ENCODE data around the gene SEC31B.

Gene SEC31B

GRCh38 chr10:100529475-100530298 is 10.0 kb upstream of the SEC31B start, which contains the start of gene NDUFB8 (continued):
- TF ChIP-seq KLF17 (tag by site-specific recombination; IDR thresholded peaks at IDR 0.05): peak; percentile 49; the same call in 1 of the 2 replicates
- TF ChIP-seq, protein P1, sequence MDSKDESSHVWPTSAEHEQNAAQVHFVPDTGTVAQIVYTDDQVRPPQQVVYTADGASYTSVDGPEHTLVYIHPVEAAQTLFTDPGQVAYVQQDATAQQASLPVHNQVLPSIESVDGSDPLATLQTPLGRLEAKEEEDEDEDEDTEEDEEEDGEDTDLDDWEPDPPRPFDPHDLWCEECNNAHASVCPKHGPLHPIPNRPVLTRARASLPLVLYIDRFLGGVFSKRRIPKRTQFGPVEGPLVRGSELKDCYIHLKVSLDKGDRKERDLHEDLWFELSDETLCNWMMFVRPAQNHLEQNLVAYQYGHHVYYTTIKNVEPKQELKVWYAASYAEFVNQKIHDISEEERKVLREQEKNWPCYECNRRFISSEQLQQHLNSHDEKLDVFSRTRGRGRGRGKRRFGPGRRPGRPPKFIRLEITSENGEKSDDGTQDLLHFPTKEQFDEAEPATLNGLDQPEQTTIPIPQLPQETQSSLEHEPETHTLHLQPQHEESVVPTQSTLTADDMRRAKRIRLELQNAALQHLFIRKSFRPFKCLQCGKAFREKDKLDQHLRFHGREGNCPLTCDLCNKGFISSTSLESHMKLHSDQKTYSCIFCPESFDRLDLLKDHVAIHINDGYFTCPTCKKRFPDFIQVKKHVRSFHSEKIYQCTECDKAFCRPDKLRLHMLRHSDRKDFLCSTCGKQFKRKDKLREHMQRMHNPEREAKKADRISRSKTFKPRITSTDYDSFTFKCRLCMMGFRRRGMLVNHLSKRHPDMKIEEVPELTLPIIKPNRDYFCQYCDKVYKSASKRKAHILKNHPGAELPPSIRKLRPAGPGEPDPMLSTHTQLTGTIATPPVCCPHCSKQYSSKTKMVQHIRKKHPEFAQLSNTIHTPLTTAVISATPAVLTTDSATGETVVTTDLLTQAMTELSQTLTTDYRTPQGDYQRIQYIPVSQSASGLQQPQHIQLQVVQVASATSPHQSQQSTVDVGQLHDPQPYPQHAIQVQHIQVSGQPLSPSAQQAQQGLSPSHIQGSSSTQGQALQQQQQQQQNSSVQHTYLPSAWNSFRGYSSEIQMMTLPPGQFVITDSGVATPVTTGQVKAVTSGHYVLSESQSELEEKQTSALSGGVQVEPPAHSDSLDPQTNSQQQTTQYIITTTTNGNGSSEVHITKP (tag by site-specific recombination; IDR thresholded peaks at IDR 0.05): peak; percentile 99
- TF ChIP-seq HOXD13 (CRISPR knock-in tag; IDR thresholded peaks at IDR 0.05; ENCODE audit: borderline replicate concordance): no peak
- peak; percentile 13; the same call in 1 of the 2 replicates for TF ChIP-seq ZNF501 (tag by site-specific recombination; IDR thresholded peaks at IDR 0.05)
- peak; percentile 100 for TF ChIP-seq ZBTB20 (tag by site-specific recombination; IDR thresholded peaks at IDR 0.05)
- TF ChIP-seq BCL11B (tag by site-specific recombination; IDR thresholded peaks at IDR 0.05; ENCODE audit: low read depth): peak; percentile 77; the same call in 1 of the 2 replicates
- peak; percentile 71 for TF ChIP-seq PRDM1 (tag by site-specific recombination; IDR thresholded peaks at IDR 0.05)
- peak; percentile 85 for TF ChIP-seq YY1 (tag by site-specific recombination; IDR thresholded peaks at IDR 0.05)
- TF ChIP-seq, protein P2, sequence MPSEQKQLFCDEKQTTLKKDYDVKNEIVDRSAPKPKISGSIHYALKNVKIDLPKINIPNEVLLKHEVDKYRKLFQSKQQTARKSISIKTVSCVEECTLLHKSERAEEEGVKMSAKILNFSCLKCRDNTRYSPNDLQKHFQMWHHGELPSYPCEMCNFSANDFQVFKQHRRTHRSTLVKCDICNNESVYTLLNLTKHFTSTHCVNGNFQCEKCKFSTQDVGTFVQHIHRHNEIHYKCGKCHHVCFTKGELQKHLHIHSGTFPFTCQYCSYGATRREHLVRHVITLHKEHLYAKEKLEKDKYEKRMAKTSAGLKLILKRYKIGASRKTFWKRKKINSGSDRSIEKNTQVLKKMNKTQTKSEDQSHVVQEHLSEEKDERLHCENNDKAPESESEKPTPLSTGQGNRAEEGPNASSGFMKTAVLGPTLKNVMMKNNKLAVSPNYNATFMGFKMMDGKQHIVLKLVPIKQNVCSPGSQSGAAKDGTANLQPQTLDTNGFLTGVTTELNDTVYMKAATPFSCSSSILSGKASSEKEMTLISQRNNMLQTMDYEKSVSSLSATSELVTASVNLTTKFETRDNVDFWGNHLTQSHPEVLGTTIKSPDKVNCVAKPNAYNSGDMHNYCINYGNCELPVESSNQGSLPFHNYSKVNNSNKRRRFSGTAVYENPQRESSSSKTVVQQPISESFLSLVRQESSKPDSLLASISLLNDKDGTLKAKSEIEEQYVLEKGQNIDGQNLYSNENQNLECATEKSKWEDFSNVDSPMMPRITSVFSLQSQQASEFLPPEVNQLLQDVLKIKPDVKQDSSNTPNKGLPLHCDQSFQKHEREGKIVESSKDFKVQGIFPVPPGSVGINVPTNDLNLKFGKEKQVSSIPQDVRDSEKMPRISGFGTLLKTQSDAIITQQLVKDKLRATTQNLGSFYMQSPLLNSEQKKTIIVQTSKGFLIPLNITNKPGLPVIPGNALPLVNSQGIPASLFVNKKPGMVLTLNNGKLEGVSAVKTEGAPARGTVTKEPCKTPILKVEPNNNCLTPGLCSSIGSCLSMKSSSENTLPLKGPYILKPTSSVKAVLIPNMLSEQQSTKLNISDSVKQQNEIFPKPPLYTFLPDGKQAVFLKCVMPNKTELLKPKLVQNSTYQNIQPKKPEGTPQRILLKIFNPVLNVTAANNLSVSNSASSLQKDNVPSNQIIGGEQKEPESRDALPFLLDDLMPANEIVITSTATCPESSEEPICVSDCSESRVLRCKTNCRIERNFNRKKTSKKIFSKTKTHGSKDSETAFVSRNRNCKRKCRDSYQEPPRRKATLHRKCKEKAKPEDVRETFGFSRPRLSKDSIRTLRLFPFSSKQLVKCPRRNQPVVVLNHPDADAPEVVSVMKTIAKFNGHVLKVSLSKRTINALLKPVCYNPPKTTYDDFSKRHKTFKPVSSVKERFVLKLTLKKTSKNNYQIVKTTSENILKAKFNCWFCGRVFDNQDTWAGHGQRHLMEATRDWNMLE (tag by site-specific recombination; conservative IDR thresholded peaks at IDR 0.05; ENCODE audit: low read depth): peak; percentile 41; the same call in 1 of the 2 replicates
- TF ChIP-seq ZBTB8A (tag by site-specific recombination; IDR thresholded peaks at IDR 0.05): 0 out of 2 replicates have a peak, but pooled peaks have one; percentile 18
- TF ChIP-seq ZBTB7A (tag by site-specific recombination; IDR thresholded peaks at IDR 0.05; ENCODE audit: low read depth): peak; percentile 90
- 0 out of 2 replicates have a peak, but pooled peaks have one; percentile 36 for TF ChIP-seq ZFP37 (tag by site-specific recombination; IDR thresholded peaks at IDR 0.05)
- TF ChIP-seq ZNF785 (tag by site-specific recombination; IDR thresholded peaks at IDR 0.05): no peak
- peak; percentile 64; the same call in 1 of the 2 replicates for TF ChIP-seq ZNF24 (tag by site-specific recombination; IDR thresholded peaks at IDR 0.05)
- TF ChIP-seq ZEB2 (tag by site-specific recombination; IDR thresholded peaks at IDR 0.05): peak; percentile 28; the same call in 1 of the 2 replicates
- peak; percentile 3; the same call in 1 of the 2 replicates for TF ChIP-seq ZSCAN30 (tag by site-specific recombination; IDR thresholded peaks at IDR 0.05)
- peak; percentile 97 for TF ChIP-seq ZNF335 (tag by site-specific recombination; conservative IDR thresholded peaks at IDR 0.05)
- peak; percentile 7; the same call in 1 of the 2 replicates for TF ChIP-seq FEZF1 (tag by site-specific recombination; IDR thresholded peaks at IDR 0.05)
- TF ChIP-seq ZNF324 (tag by site-specific recombination; IDR thresholded peaks at IDR 0.05): 0 out of 2 replicates have a peak, but pooled peaks have one; percentile 13
- TF ChIP-seq YY2 (tag by site-specific recombination; IDR thresholded peaks at IDR 0.05): peak; percentile 93
- TF ChIP-seq ZNF610 (tag by site-specific recombination; IDR thresholded peaks at IDR 0.05; ENCODE audit: borderline replicate concordance): 0 out of 2 replicates have a peak, but pooled peaks have one; percentile 34
- peak; percentile 58; the same call in 1 of the 2 replicates for TF ChIP-seq ZBTB21 (tag by site-specific recombination; IDR thresholded peaks at IDR 0.05)
- TF ChIP-seq, protein P3, sequence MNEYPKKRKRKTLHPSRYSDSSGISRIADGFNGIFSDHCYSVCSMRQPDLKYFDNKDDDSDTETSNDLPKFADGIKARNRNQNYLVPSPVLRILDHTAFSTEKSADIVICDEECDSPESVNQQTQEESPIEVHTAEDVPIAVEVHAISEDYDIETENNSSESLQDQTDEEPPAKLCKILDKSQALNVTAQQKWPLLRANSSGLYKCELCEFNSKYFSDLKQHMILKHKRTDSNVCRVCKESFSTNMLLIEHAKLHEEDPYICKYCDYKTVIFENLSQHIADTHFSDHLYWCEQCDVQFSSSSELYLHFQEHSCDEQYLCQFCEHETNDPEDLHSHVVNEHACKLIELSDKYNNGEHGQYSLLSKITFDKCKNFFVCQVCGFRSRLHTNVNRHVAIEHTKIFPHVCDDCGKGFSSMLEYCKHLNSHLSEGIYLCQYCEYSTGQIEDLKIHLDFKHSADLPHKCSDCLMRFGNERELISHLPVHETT (tag by site-specific recombination; IDR thresholded peaks at IDR 0.05): peak; percentile 40; the same call in 1 of the 2 replicates
- TF ChIP-seq MYNN (tag by site-specific recombination; IDR thresholded peaks at IDR 0.05; ENCODE audit: borderline replicate concordance): no peak
- 0 out of 2 replicates have a peak, but pooled peaks have one; percentile 12 for TF ChIP-seq ZNF394 (tag by site-specific recombination; IDR thresholded peaks at IDR 0.05; ENCODE audit: borderline replicate concordance)
- TF ChIP-seq ZNF600 (tag by site-specific recombination; IDR thresholded peaks at IDR 0.05): peak; percentile 51; the same call in 1 of the 2 replicates
- 0 out of 2 replicates have a peak, but pooled peaks have one; percentile 36 for TF ChIP-seq TRIM28 (IDR thresholded peaks at IDR 0.05; ENCODE audit: borderline replicate concordance, low read length)
- TF ChIP-seq ZSCAN23 (tag by site-specific recombination; IDR thresholded peaks at IDR 0.05): no peak

Measured in HEK293 (cell line).